HUES48 (cell line): ENCODE data around the gene MRPL2.

ENCODE experiments used
- H3K27ac ChIP-seq: one replicate; pipeline ENCODE4 v1.7.0; 2013; ENCODE audit warnings: low read depth, low read length, inconsistent platforms
- H3K27me3 ChIP-seq: 2 replicates; pipeline ENCODE4 v1.6.1; 2013; ENCODE audit warnings: mild to moderate bottlenecking, low read length; ENCODE audit not compliant: control insufficient read depth, insufficient read depth
- H3K36me3 ChIP-seq: 2 replicates; pipeline ENCODE4 v1.6.1; 2013; ENCODE audit warnings: low read length; ENCODE audit not compliant: control insufficient read depth, insufficient read depth
- H3K4me1 ChIP-seq: 2 replicates; pipeline ENCODE4 v1.6.1; 2013; ENCODE audit warnings: mild to moderate bottlenecking, low read length; ENCODE audit not compliant: control insufficient read depth, insufficient read depth
- H3K4me3 ChIP-seq: 2 replicates; pipeline ENCODE4 v1.5.1; 2013; ENCODE audit warnings: mild to moderate bottlenecking, low read depth, low read length
- H3K9ac ChIP-seq: 2 replicates; pipeline ENCODE4 v1.6.1; 2013; ENCODE audit warnings: mild to moderate bottlenecking, low read depth, low read length, moderate library complexity
- H3K9me3 ChIP-seq: 2 replicates; pipeline ENCODE4 v1.6.1; 2013; ENCODE audit warnings: low read length; ENCODE audit not compliant: control insufficient read depth, insufficient read depth

MRPL2 gene

GRCh38 chr6:43059168-43060033 is at the start of gene MRPL2, which contains the start of gene KLC4:
MRPL2 (minus strand) TSS chr6:43059434; CDS start chr6:43059381, 53 bp downstream.
KLC4 (plus strand) TSS chr6:43059631; CDS start chr6:43061336, 1,705 bp downstream.
- Histone ChIP-seq H3K27me3 (no peaks in the 10 kb centered on the region), H3K27ac (peak within 1 kb of the TSS; percentile 95), H3K4me3 (peak within 1 kb of the TSS; percentile 98), H3K9me3 (no peaks in the 10 kb centered on the region), H3K9ac (peak within 1 kb of the TSS; percentile 88), H3K36me3 (peaks cover 29% of the 10 kb centered on the region), H3K4me1 (peaks cover 6% of the 10 kb centered on the region)

GRCh38 chr6:43107344-43108062 is 48.3 kb upstream of the MRPL2 start:
- no peaks in the 10 kb centered on the region for H3K36me3 ChIP-seq
- no peak overlapping the region for H3K27ac ChIP-seq
- no peak overlapping the region for H3K4me3 ChIP-seq
- no peaks in the 10 kb centered on the region for H3K9me3 ChIP-seq
- H3K27me3 ChIP-seq, result no peaks in the 10 kb centered on the region
- H3K4me1 ChIP-seq, result peaks cover 25% of the 10 kb centered on the region
- no peak overlapping the region for H3K9ac ChIP-seq

GRCh38 chr6:43105538-43106222 is 46.4 kb upstream of the MRPL2 start:
- H3K9me3 ChIP-seq, result no peaks in the 10 kb centered on the region
- no peaks in the 10 kb centered on the region for H3K36me3 ChIP-seq
- no peak overlapping the region for H3K27ac ChIP-seq
- no peak overlapping the region for H3K4me3 ChIP-seq
- no peak overlapping the region for H3K9ac ChIP-seq
- no peaks in the 10 kb centered on the region for H3K27me3 ChIP-seq
- peaks cover 22% of the 10 kb centered on the region for H3K4me1 ChIP-seq

GRCh38 chr6:43103253-43103876 is 44.1 kb upstream of the MRPL2 start:
- no peaks in the 10 kb centered on the region for H3K36me3 ChIP-seq
- H3K9me3 ChIP-seq, result no peaks in the 10 kb centered on the region
- no peak overlapping the region for H3K4me3 ChIP-seq
- no peaks in the 10 kb centered on the region for H3K27me3 ChIP-seq
- H3K27ac ChIP-seq, result peak overlapping the region; percentile 35
- no peak overlapping the region for H3K9ac ChIP-seq
- peaks cover 22% of the 10 kb centered on the region for H3K4me1 ChIP-seq

- H3K36me3 ChIP-seq, result no peaks in the 10 kb centered on the region
- H3K9me3 ChIP-seq, result no peaks in the 10 kb centered on the region
- H3K27ac ChIP-seq, result no peak overlapping the region
- H3K9ac ChIP-seq, result no peak overlapping the region
- peaks cover 37% of the 10 kb centered on the region for H3K4me1 ChIP-seq
- H3K4me3 ChIP-seq, result no peak overlapping the region
- no peaks in the 10 kb centered on the region for H3K27me3 ChIP-seq
Measured at GRCh38 chr6:43101497-43101896, 42.3 kb upstream of the MRPL2 start.

GRCh38 chr6:43097502-43097901 is 38.3 kb upstream of the MRPL2 start:
- Histone ChIP-seq H3K4me1 (peaks cover 44% of the 10 kb centered on the region), H3K4me3 (no peak overlapping the region), H3K36me3 (no peaks in the 10 kb centered on the region), H3K9ac (no peak overlapping the region), H3K27ac (peak overlapping the region; percentile 65), H3K27me3 (no peaks in the 10 kb centered on the region), H3K9me3 (no peaks in the 10 kb centered on the region)

GRCh38 chr6:43097098-43097489 is 37.9 kb upstream of the MRPL2 start:
- Histone ChIP-seq H3K4me1 (peaks cover 45% of the 10 kb centered on the region), H3K27me3 (no peaks in the 10 kb centered on the region), H3K9me3 (no peaks in the 10 kb centered on the region), H3K9ac (no peak overlapping the region), H3K27ac (peak overlapping the region; percentile 65), H3K36me3 (no peaks in the 10 kb centered on the region), H3K4me3 (no peak overlapping the region)

GRCh38 chr6:43096451-43097097 is 37.3 kb upstream of the MRPL2 start:
- H3K4me3 ChIP-seq, result no peak overlapping the region
- no peak overlapping the region for H3K9ac ChIP-seq
- no peaks in the 10 kb centered on the region for H3K9me3 ChIP-seq
- H3K27ac ChIP-seq, result peak overlapping the region; percentile 65
- no peaks in the 10 kb centered on the region for H3K27me3 ChIP-seq
- no peaks in the 10 kb centered on the region for H3K36me3 ChIP-seq
- H3K4me1 ChIP-seq, result peaks cover 45% of the 10 kb centered on the region

- Histone ChIP-seq H3K27ac (peak overlapping the region; percentile 65), H3K4me1 (peaks cover 49% of the 10 kb centered on the region), H3K9me3 (no peaks in the 10 kb centered on the region), H3K4me3 (no peak overlapping the region), H3K27me3 (no peaks in the 10 kb centered on the region), H3K9ac (no peak overlapping the region), H3K36me3 (no peaks in the 10 kb centered on the region)
Measured at GRCh38 chr6:43095939-43096338, 36.7 kb upstream of the MRPL2 start.
